Testis (tissue), 2 donors: ENCODE data around the gene ACTR1B.

Experiments
- CTCF ChIP-seq, 3 experiments: fragments of 450-650 bp in 2 of 3; fragments of 200-600 bp in 1 of 3; sonication (generic) in 1 of 3; IDR thresholded peaks; one replicate each; pipeline ENCODE4 v1.5.1; 2016 to 2019; ENCODE audit warnings: antibody characterized with exemption in 3 of 3, mild to moderate bottlenecking in 2 of 3, moderate library complexity in 1 of 3
- POLR2A ChIP-seq: fragments of 450-650 bp; IDR thresholded peaks from one replicate; pipeline ENCODE4 v1.6.1; 2017; ENCODE audit warnings: antibody characterized with exemption, mild to moderate bottlenecking, moderate library complexity

GRCh38 chr2:97698530-97698929, 34.7 kb upstream of the ACTR1B start:
- TF ChIP-seq CTCF (IDR thresholded peaks at IDR 0.05), result no peak
- no peak for TF ChIP-seq POLR2A
